ENCODE results near the gene PP2D1. TPM values are rescaled to one million over a fixed set of nuclear protein-coding genes. Genes with fewer than 3 reads are reported as not detected.
A peak's percentile ranks its signal among the peaks of the same experiment; 100 is the strongest.
"Not testable (repeated sequence)": the region's sequence is repeated elsewhere in the genome, so short reads cannot be mapped to it uniquely, and the experiment has no call there.

Gene PP2D1
- total RNA-seq, 2 experiments from 2014 or later, result not detected

- H3K36me3 ChIP-seq (ENCODE audit: insufficient read depth, low read length), result no peaks in the 10 kb centered on the region
- no TSS peak for BruUV-seq (replicated peaks)
- H2AFZ ChIP-seq (ENCODE audit: low read length), result peak overlapping the region; percentile 37; the same call in 1 of the 2 replicates
- CTCF ChIA-PET (ENCODE audit: unreplicated experiment), result no interaction called here
- no peak overlapping the region for H3K27ac ChIP-seq (ENCODE audit: low read depth, low read length, poor library complexity, severe bottlenecking)
- TF ChIP-seq EZH2phosphoT487 (IDR thresholded peaks at IDR 0.05; ENCODE audit: borderline replicate concordance, low read depth, low read length) (no peak), CTCF (conservative IDR thresholded peaks at IDR 0.05; ENCODE audit: low read length) (no peak)
- no peaks in the 10 kb centered on the region for H3K79me2 ChIP-seq (ENCODE audit: insufficient read depth, low read depth, low read length)
- no peaks in the 10 kb centered on the region for H3K9me2 ChIP-seq (ENCODE audit: insufficient read depth, low read length)
- H3K9me3 ChIP-seq (ENCODE audit: low read length), result no peaks in the 10 kb centered on the region
- peaks cover 7% of the 10 kb centered on the region for H3K4me1 ChIP-seq (ENCODE audit: insufficient read depth, low read length, poor library complexity, severe bottlenecking)
- H3K4me3 ChIP-seq (ENCODE audit: low read depth, low read length, poor library complexity, severe bottlenecking), result no peak overlapping the region
- POLR2A ChIA-PET, result interaction anchor here (1.2 kb wide), 1 partner anchor 74 kb away, joined by 4 read pairs; no protein-coding TSS in a partner anchor
- intact Hi-C loops (cut with micrococcal nuclease; ENCODE audit: unreplicated experiment), result no loop called here
- no peaks in the 10 kb centered on the region for H4K20me1 ChIP-seq (ENCODE audit: insufficient read depth, low read length)
- no peak for DNase-seq (ENCODE audit: low spot score)
- H3K4me2 ChIP-seq (ENCODE audit: low read length), result no peak overlapping the region
Observed at GRCh38 chr3:20022954-20023622, 11.0 kb upstream of the PP2D1 start.

- DNase-seq (ENCODE audit: low spot score); H3K9me3 ChIP-seq (ENCODE audit: low read length); H2AFZ ChIP-seq (ENCODE audit: low read length); H3K4me2 ChIP-seq (ENCODE audit: low read length); BruUV-seq (replicated peaks); H3K9me2 ChIP-seq (ENCODE audit: insufficient read depth, low read length); H3K79me2 ChIP-seq (ENCODE audit: insufficient read depth, low read depth, low read length); H3K4me3 ChIP-seq (ENCODE audit: low read depth, low read length, poor library complexity, severe bottlenecking); H4K20me1 ChIP-seq (ENCODE audit: insufficient read depth, low read length); H3K4me1 ChIP-seq (ENCODE audit: insufficient read depth, low read length, poor library complexity, severe bottlenecking); intact Hi-C loops (cut with micrococcal nuclease; ENCODE audit: unreplicated experiment); H3K27ac ChIP-seq (ENCODE audit: low read depth, low read length, poor library complexity, severe bottlenecking); CTCF ChIA-PET (ENCODE audit: unreplicated experiment); H3K36me3 ChIP-seq (ENCODE audit: insufficient read depth, low read length): not testable (repeated sequence)
- POLR2A ChIA-PET, result interaction anchor here (0.7 to 1.7 kb wide), 5 partner anchors 10 to 448 kb away, joined by 3 to 12 read pairs (median 4); no protein-coding TSS in a partner anchor
Observed at GRCh38 chr3:20016076-20016475, 4.0 kb upstream of the PP2D1 start.

DNA sequence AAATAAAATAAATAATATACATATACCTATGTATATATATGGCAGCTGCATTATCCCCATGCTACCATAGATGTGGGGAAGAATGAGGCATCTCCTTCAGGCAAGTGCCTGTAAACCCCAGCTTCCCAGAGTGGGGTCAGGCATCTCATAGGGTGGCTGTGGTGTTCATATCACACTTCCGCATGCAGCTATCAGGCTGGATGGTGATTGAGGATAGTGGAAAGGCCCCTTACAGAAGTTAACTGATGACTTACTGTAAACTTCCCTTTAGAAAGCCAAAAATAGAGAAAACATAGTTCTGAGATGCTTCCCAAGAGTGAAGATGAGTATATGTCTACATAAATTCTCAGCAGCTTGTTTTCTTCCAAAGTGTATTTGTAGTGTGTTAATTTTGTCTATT lies 3.5 kb upstream of the PP2D1 start:
- no peaks in the 10 kb centered on the region for H3K4me1 ChIP-seq (ENCODE audit: insufficient read depth, low read length, poor library complexity, severe bottlenecking)
- H3K9me3 ChIP-seq (ENCODE audit: low read length), result no peaks in the 10 kb centered on the region
- no peaks in the 10 kb centered on the region for H3K79me2 ChIP-seq (ENCODE audit: insufficient read depth, low read depth, low read length)
- no TSS peak for BruUV-seq (replicated peaks)
- no peak overlapping the region for H2AFZ ChIP-seq (ENCODE audit: low read length)
- H4K20me1 ChIP-seq (ENCODE audit: insufficient read depth, low read length), result no peaks in the 10 kb centered on the region
- no peak overlapping the region for H3K4me2 ChIP-seq (ENCODE audit: low read length)
- TF ChIP-seq CTCF (conservative IDR thresholded peaks at IDR 0.05; ENCODE audit: low read length) (no peak), EZH2phosphoT487 (IDR thresholded peaks at IDR 0.05; ENCODE audit: borderline replicate concordance, low read depth, low read length) (no peak)
- intact Hi-C loops (cut with micrococcal nuclease; ENCODE audit: unreplicated experiment), result no loop called here
- ChIA-PET CTCF (ENCODE audit: unreplicated experiment) (no interaction called here), POLR2A (interaction anchor here (0.5 to 1.7 kb wide), 5 partner anchors 10 to 449 kb away, joined by 3 to 12 read pairs (median 5); no protein-coding TSS in a partner anchor)
- H3K4me3 ChIP-seq (ENCODE audit: low read depth, low read length, poor library complexity, severe bottlenecking), result no peak overlapping the region
- no peak overlapping the region for H3K27ac ChIP-seq (ENCODE audit: low read depth, low read length, poor library complexity, severe bottlenecking)
- no peaks in the 10 kb centered on the region for H3K36me3 ChIP-seq (ENCODE audit: insufficient read depth, low read length)
- no peaks in the 10 kb centered on the region for H3K9me2 ChIP-seq (ENCODE audit: insufficient read depth, low read length)
- no peak for DNase-seq (ENCODE audit: low spot score)

Measured in OCI-LY7 (cell line).